Panc1 (cell line): ENCODE data around the gene SHLD3.

Experiments
- CTCF ChIP-seq: fragments of 450-650 bp; IDR thresholded peaks from 2 replicates; pipeline ENCODE4 v1.5.1; 2017; ENCODE audit warnings: mild to moderate bottlenecking
- POLR2AphosphoS5 ChIP-seq: IDR thresholded peaks from 2 replicates; pipeline ENCODE4 v1.6.1; 2012; ENCODE audit warnings: mild to moderate bottlenecking, low read depth, low read length, moderate library complexity

GRCh38 chr5:65672796-65673195 lies 48.0 kb downstream of the SHLD3 start:
- no peak for TF ChIP-seq CTCF
- TF ChIP-seq POLR2AphosphoS5: no peak
